GM12874 (cell line): ENCODE measurements around the gene CERK.

Experiments used
- CTCF ChIP-seq: IDR thresholded peaks from 2 replicates; pipeline ENCODE4 v1.5.1; 2011; ENCODE audit warnings: low read depth, mild to moderate bottlenecking, control low read depth, low read length, moderate library complexity; ENCODE audit not compliant: insufficient read depth

CERK gene

GRCh38 chr22:46746192-46746591, 8.1 kb upstream of the CERK start:
- no peak for TF ChIP-seq CTCF

GRCh38 chr22:46744581-46744980, 6.5 kb upstream of the CERK start:
- no peak for TF ChIP-seq CTCF

GRCh38 chr22:46742576-46743221, 4.6 kb upstream of the CERK start:
- TF ChIP-seq CTCF: no peak

- TF ChIP-seq CTCF: no peak
Measured at GRCh38 chr22:46741974-46742519, 4.0 kb upstream of the CERK start.

- TF ChIP-seq CTCF: no peak
Measured at GRCh38 chr22:46740910-46741780, 3.1 kb upstream of the CERK start.

- no peak for TF ChIP-seq CTCF
Measured at GRCh38 chr22:46739094-46739870, 1.2 kb upstream of the CERK start.

GRCh38 chr22:46738647-46739093, 618 bp upstream of the CERK start:
- TF ChIP-seq CTCF: no peak
